HEK293 (cell line): ENCODE results near the gene TGFB2.

Experiments
- CTCF ChIA-PET: fragments of 350-600 bp; formaldehyde crosslinking; extraction: SDS; loops from one replicate; lab custom pipeline; 2021; ENCODE audit warnings: antibody characterized with exemption; lab: Yijun Ruan, JAX
- POLR2A ChIA-PET: fragments of 300-600 bp; formaldehyde crosslinking; extraction: SDS; loops from one replicate; lab custom pipeline; 2020; ENCODE audit warnings: antibody characterized with exemption, inconsistent platforms; lab: Yijun Ruan, JAX
- H3K27ac ChIP-seq: fragments of 200-500 bp; sonication (Bioruptor generic); 2 replicates; pipeline ENCODE4 v1.5.1; 2014; ENCODE audit warnings: low read depth, low read length, control low read depth, inconsistent platforms; ENCODE audit errors: extremely low read depth
- H3K36me3 ChIP-seq, 2 experiments: fragments of 200-500 bp in 1 of 2; sonication (Bioruptor generic) in 1 of 2; 1 replicate in 1 of 2; 2 replicates in 1 of 2; pipeline ENCODE4 v1.5.1; 2014 to 2017; ENCODE audit warnings: inconsistent platforms in 2 of 2, low read length in 2 of 2; ENCODE audit not compliant: control insufficient read depth in 2 of 2, insufficient read depth in 1 of 2
- H3K4me1 ChIP-seq: fragments of 200-500 bp; sonication (Bioruptor generic); 2 replicates; pipeline ENCODE4 v1.5.1; 2014; ENCODE audit warnings: mild to moderate bottlenecking, low read length, inconsistent platforms; ENCODE audit not compliant: control insufficient read depth, insufficient read depth
- H3K4me3 ChIP-seq: 2 replicates; pipeline ENCODE4 v1.5.1; 2011; ENCODE audit warnings: low read depth, mild to moderate bottlenecking, control low read depth, low read length, moderate library complexity
- H3K9me3 ChIP-seq: fragments of 200-500 bp; sonication (Bioruptor generic); 2 replicates; pipeline ENCODE4 v1.5.1; 2014; ENCODE audit warnings: low read depth, low read length, inconsistent platforms; ENCODE audit not compliant: control insufficient read depth, insufficient read depth
- BCL11B ChIP-seq: fragments of 450-650 bp; formaldehyde crosslinking; IDR thresholded peaks from 2 replicates; pipeline ENCODE4 v1.5.1; 2016; ENCODE audit warnings: low read depth, missing biosample characterization, missing genetic modification characterization
- GFI1B ChIP-seq: fragments of 450-650 bp; formaldehyde crosslinking; IDR thresholded peaks from 2 replicates; pipeline ENCODE4 v1.5.1; 2016; ENCODE audit warnings: missing biosample characterization, missing genetic modification characterization
- GLIS1 ChIP-seq: fragments of 450-650 bp; formaldehyde crosslinking; IDR thresholded peaks from 2 replicates; pipeline ENCODE4 v1.5.1; 2016; ENCODE audit warnings: missing biosample characterization, missing genetic modification characterization
- SCRT1 ChIP-seq: fragments of 450-650 bp; formaldehyde crosslinking; IDR thresholded peaks from 2 replicates; pipeline ENCODE4 v1.5.1; 2016; ENCODE audit warnings: missing biosample characterization, missing genetic modification characterization, borderline replicate concordance
- ZFHX2 ChIP-seq: fragments of 450-650 bp; formaldehyde crosslinking; conservative IDR thresholded peaks from 2 replicates; pipeline ENCODE4 v1.5.1; 2016; ENCODE audit warnings: missing biosample characterization, missing genetic modification characterization
- ZNF10 ChIP-seq: fragments of 450-650 bp; formaldehyde crosslinking; IDR thresholded peaks from 2 replicates; pipeline ENCODE4 v1.5.1; 2017; ENCODE audit warnings: missing biosample characterization, missing genetic modification characterization
- ZNF132 ChIP-seq: fragments of 450-650 bp; formaldehyde crosslinking; IDR thresholded peaks from 2 replicates; pipeline ENCODE4 v1.5.1; 2017; ENCODE audit warnings: missing biosample characterization, missing genetic modification characterization, borderline replicate concordance
- ZNF140 ChIP-seq: fragments of 450-650 bp; formaldehyde crosslinking; IDR thresholded peaks from 2 replicates; pipeline ENCODE4 v1.5.1; 2016; ENCODE audit warnings: missing biosample characterization, missing genetic modification characterization
- ZNF404 ChIP-seq: fragments of 450-650 bp; formaldehyde crosslinking; IDR thresholded peaks from 2 replicates; pipeline ENCODE4 v1.5.1; 2017; ENCODE audit warnings: missing biosample characterization, missing genetic modification characterization
- ZNF549 ChIP-seq: fragments of 450-650 bp; IDR thresholded peaks from 2 replicates; pipeline ENCODE4 v1.5.1; 2018; ENCODE audit warnings: missing biosample characterization, missing genetic modification characterization, mild to moderate bottlenecking, inconsistent platforms, moderate library complexity
- ZNF677 ChIP-seq: fragments of 450-650 bp; IDR thresholded peaks from 2 replicates; pipeline ENCODE4 v1.5.0; 2018; ENCODE audit warnings: missing biosample characterization, mild to moderate bottlenecking, missing genetic modification characterization, moderate library complexity
- ZNF776 ChIP-seq: fragments of 450-650 bp; formaldehyde crosslinking; IDR thresholded peaks from 2 replicates; pipeline ENCODE4 v1.5.0; 2017; ENCODE audit warnings: missing biosample characterization, missing genetic modification characterization, borderline replicate concordance
- ZNF792 ChIP-seq: fragments of 450-650 bp; formaldehyde crosslinking; IDR thresholded peaks from 2 replicates; pipeline ENCODE4 v1.5.1; 2016; ENCODE audit warnings: missing biosample characterization, missing genetic modification characterization
- ZSCAN23 ChIP-seq: fragments of 450-650 bp; formaldehyde crosslinking; IDR thresholded peaks from 2 replicates; pipeline ENCODE4 v1.5.1; 2016; ENCODE audit warnings: missing biosample characterization, missing genetic modification characterization
- TF ChIP-seq, protein P1 (sequence below): fragments of 450-650 bp; formaldehyde crosslinking; IDR thresholded peaks from 2 replicates; pipeline ENCODE4 v1.5.1; 2017; ENCODE audit warnings: missing biosample characterization, missing genetic modification characterization
- TF ChIP-seq, protein P2 (sequence below): fragments of 450-650 bp; formaldehyde crosslinking; IDR thresholded peaks from 2 replicates; pipeline ENCODE4 v1.5.1; 2016; ENCODE audit warnings: missing biosample characterization, missing genetic modification characterization
- TF ChIP-seq, protein P3 (sequence below): fragments of 450-650 bp; formaldehyde crosslinking; IDR thresholded peaks from 2 replicates; pipeline ENCODE4 v1.5.1; 2016; ENCODE audit warnings: missing biosample characterization, missing genetic modification characterization
- TF ChIP-seq, protein P4 (sequence below): fragments of 450-650 bp; formaldehyde crosslinking; IDR thresholded peaks from 2 replicates; pipeline ENCODE4 v1.5.0; 2017; ENCODE audit warnings: missing biosample characterization, missing genetic modification characterization, borderline replicate concordance
- TF ChIP-seq, protein P5 (sequence below): fragments of 450-650 bp; IDR thresholded peaks from 2 replicates; pipeline ENCODE4 v1.5.1; 2018; ENCODE audit warnings: missing biosample characterization, missing genetic modification characterization
- TF ChIP-seq, protein P6 (sequence below): fragments of 450-650 bp; formaldehyde crosslinking; IDR thresholded peaks from 2 replicates; pipeline ENCODE4 v1.5.1; 2016; ENCODE audit warnings: missing biosample characterization, missing genetic modification characterization

The TGFB2 gene

DNA sequence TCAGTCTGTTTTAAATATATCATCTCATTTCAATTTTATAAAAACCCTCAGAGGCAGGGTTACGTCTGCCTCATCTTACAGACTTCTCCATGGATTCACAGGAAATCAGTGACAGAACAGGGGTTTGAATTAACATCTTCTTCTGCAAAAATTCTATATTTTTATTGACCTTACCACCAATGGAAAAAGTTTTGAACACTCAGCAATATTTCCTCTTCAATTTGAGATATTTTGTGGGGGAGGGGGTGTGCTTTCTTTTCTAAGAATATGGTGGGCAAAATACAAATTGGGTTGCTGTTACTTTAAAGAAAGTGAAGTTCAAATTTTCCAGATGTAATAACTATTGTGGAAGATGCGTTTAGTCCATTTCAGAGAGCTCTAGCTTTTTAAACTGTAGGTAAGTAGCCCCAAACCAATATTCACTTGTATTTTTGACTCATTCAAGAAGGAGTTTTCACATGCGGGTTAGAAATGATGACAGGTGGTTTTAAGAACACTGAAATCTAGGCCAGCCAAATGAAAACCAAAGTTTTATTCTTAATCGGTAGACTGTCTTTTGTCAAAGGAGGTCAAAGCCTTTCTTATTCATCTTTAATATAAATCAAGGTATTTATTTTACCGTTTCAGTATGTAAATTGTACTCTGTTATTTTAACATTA lies 17.4 kb downstream of the TGFB2 start (continued):
- TF ChIP-seq, protein P1, sequence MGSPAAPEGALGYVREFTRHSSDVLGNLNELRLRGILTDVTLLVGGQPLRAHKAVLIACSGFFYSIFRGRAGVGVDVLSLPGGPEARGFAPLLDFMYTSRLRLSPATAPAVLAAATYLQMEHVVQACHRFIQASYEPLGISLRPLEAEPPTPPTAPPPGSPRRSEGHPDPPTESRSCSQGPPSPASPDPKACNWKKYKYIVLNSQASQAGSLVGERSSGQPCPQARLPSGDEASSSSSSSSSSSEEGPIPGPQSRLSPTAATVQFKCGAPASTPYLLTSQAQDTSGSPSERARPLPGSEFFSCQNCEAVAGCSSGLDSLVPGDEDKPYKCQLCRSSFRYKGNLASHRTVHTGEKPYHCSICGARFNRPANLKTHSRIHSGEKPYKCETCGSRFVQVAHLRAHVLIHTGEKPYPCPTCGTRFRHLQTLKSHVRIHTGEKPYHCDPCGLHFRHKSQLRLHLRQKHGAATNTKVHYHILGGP (tag by site-specific recombination): no peak
- TF ChIP-seq SCRT1 (tag by site-specific recombination) (no peak), ZNF140 (tag by site-specific recombination) (no peak), ZNF792 (no peak), ZNF10 (tag by site-specific recombination) (no peak), ZNF404 (tag by site-specific recombination) (no peak), ZSCAN23 (tag by site-specific recombination) (no peak)

DNA sequence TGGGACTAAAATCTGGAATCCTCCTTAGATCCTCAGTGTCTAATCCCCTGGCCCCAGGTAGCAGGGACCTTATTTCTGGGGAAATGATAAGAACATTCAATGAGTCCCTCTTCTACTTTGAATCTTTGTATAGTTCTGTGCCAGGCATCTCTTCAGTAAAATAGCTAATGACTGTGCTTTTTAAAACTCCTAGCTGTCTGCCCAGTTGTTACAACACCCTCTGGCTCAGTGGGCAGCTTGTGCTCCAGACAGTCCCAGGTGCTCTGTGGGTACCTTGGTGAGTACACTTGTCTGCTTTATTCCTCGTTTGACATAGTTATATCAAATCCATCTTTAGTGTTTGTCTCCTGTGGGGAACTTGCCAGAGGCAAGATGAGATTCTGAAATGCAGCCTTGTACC lies 18.0 kb downstream of the TGFB2 start:
- CTCF ChIA-PET: interaction anchor here (0.7 to 1.4 kb wide), 3 partner anchors 14 to 316 kb away, joined by 3 read pairs; no protein-coding TSS in a partner anchor
- H3K27ac ChIP-seq: no peak overlapping the region
- no peak for TF ChIP-seq GLIS1
- TF ChIP-seq, protein P2, sequence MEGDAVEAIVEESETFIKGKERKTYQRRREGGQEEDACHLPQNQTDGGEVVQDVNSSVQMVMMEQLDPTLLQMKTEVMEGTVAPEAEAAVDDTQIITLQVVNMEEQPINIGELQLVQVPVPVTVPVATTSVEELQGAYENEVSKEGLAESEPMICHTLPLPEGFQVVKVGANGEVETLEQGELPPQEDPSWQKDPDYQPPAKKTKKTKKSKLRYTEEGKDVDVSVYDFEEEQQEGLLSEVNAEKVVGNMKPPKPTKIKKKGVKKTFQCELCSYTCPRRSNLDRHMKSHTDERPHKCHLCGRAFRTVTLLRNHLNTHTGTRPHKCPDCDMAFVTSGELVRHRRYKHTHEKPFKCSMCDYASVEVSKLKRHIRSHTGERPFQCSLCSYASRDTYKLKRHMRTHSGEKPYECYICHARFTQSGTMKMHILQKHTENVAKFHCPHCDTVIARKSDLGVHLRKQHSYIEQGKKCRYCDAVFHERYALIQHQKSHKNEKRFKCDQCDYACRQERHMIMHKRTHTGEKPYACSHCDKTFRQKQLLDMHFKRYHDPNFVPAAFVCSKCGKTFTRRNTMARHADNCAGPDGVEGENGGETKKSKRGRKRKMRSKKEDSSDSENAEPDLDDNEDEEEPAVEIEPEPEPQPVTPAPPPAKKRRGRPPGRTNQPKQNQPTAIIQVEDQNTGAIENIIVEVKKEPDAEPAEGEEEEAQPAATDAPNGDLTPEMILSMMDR: no peak
- TF ChIP-seq ZNF776 (tag by site-specific recombination): no peak
- TF ChIP-seq, protein P3, sequence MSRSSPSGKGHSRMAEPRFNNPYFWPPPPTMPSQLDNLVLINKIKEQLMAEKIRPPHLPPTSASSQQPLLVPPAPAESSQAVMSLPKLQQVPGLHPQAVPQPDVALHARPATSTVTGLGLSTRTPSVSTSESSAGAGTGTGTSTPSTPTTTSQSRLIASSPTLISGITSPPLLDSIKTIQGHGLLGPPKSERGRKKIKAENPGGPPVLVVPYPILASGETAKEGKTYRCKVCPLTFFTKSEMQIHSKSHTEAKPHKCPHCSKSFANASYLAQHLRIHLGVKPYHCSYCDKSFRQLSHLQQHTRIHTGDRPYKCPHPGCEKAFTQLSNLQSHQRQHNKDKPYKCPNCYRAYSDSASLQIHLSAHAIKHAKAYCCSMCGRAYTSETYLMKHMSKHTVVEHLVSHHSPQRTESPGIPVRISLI (tag by site-specific recombination): no peak
- TF ChIP-seq ZNF549 (tag by site-specific recombination): no peak
- TF ChIP-seq ZNF677 (tag by site-specific recombination): no peak
- TF ChIP-seq GFI1B: no peak
- TF ChIP-seq, protein P4, sequence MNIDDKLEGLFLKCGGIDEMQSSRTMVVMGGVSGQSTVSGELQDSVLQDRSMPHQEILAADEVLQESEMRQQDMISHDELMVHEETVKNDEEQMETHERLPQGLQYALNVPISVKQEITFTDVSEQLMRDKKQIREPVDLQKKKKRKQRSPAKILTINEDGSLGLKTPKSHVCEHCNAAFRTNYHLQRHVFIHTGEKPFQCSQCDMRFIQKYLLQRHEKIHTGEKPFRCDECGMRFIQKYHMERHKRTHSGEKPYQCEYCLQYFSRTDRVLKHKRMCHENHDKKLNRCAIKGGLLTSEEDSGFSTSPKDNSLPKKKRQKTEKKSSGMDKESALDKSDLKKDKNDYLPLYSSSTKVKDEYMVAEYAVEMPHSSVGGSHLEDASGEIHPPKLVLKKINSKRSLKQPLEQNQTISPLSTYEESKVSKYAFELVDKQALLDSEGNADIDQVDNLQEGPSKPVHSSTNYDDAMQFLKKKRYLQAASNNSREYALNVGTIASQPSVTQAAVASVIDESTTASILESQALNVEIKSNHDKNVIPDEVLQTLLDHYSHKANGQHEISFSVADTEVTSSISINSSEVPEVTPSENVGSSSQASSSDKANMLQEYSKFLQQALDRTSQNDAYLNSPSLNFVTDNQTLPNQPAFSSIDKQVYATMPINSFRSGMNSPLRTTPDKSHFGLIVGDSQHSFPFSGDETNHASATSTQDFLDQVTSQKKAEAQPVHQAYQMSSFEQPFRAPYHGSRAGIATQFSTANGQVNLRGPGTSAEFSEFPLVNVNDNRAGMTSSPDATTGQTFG (tag by site-specific recombination): no peak
- TF ChIP-seq ZFHX2 (tag by site-specific recombination): no peak
- no peak for TF ChIP-seq ZNF132 (tag by site-specific recombination)
- TF ChIP-seq, protein P5, sequence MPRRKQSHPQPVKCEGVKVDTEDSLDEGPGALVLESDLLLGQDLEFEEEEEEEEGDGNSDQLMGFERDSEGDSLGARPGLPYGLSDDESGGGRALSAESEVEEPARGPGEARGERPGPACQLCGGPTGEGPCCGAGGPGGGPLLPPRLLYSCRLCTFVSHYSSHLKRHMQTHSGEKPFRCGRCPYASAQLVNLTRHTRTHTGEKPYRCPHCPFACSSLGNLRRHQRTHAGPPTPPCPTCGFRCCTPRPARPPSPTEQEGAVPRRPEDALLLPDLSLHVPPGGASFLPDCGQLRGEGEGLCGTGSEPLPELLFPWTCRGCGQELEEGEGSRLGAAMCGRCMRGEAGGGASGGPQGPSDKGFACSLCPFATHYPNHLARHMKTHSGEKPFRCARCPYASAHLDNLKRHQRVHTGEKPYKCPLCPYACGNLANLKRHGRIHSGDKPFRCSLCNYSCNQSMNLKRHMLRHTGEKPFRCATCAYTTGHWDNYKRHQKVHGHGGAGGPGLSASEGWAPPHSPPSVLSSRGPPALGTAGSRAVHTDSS: no peak
- TF ChIP-seq BCL11B (tag by site-specific recombination): no peak
- TF ChIP-seq, protein P6, sequence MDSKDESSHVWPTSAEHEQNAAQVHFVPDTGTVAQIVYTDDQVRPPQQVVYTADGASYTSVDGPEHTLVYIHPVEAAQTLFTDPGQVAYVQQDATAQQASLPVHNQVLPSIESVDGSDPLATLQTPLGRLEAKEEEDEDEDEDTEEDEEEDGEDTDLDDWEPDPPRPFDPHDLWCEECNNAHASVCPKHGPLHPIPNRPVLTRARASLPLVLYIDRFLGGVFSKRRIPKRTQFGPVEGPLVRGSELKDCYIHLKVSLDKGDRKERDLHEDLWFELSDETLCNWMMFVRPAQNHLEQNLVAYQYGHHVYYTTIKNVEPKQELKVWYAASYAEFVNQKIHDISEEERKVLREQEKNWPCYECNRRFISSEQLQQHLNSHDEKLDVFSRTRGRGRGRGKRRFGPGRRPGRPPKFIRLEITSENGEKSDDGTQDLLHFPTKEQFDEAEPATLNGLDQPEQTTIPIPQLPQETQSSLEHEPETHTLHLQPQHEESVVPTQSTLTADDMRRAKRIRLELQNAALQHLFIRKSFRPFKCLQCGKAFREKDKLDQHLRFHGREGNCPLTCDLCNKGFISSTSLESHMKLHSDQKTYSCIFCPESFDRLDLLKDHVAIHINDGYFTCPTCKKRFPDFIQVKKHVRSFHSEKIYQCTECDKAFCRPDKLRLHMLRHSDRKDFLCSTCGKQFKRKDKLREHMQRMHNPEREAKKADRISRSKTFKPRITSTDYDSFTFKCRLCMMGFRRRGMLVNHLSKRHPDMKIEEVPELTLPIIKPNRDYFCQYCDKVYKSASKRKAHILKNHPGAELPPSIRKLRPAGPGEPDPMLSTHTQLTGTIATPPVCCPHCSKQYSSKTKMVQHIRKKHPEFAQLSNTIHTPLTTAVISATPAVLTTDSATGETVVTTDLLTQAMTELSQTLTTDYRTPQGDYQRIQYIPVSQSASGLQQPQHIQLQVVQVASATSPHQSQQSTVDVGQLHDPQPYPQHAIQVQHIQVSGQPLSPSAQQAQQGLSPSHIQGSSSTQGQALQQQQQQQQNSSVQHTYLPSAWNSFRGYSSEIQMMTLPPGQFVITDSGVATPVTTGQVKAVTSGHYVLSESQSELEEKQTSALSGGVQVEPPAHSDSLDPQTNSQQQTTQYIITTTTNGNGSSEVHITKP: no peak
- H3K4me1 ChIP-seq: no peaks in the 10 kb centered on the region
- no peak overlapping the region for H3K4me3 ChIP-seq
- H3K9me3 ChIP-seq: no peaks in the 10 kb centered on the region
- POLR2A ChIA-PET: no interaction called here
- no peaks in the 10 kb centered on the region for H3K36me3 ChIP-seq
